ENCODE data around the gene EGFL7. TPM values are rescaled to one million over a fixed set of nuclear protein-coding genes. Genes with fewer than 3 reads are reported as not detected.

Gene EGFL7
- total RNA-seq, 2 donors from 2014 or later: 0.36 to 0.52 TPM

DNA sequence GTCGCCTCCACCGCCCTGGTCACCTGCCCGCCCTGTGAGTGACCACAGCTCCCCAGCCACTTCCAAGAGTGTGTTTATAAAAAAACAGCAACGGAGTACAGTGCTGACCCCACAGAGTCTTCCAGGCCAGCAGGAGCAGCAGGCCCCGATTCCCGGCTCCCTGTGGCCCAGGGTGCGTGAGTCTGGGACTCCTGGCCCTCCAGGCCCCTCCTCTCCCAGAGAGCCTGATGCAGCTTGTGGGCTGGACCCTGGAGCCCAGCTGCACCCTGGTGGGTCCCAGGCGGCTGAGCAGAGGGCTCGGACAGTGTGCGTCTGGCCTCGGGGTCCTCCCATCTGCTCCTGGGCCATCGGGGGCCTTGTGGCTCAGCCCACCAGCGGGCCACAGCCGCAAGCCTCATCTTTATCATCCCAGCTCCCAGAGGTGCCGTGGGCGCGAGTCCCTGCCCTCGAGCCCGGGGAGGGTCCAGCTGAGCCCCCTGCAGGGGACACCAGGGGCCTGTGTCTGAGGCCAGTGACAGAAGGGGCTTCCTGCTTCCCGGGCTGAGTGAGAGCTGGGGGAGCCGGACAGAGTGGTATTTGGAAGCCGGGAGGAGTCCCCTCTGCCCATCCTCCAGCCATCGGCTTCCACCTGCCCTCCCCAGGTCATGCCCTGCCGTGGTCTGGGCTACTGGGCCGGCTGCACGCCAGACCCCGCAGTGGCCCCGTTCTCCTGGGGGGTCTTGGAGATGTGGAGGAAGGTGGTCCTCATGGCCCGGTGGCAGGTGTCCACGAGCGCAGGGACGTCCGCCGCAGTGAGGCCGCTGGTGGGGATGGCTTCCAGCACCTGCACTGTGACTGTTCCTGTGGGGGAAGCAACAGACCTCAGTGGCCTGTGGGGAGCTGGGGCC lies 10.6 kb downstream of the EGFL7 start:
- H3K4me1 Mint-ChIP-seq (ENCODE audit: low read depth in 2 of 2): peaks cover 0 to 2% of the 10 kb centered on the region in 2 donors
- no peak overlapping the region for H3K27ac Mint-ChIP-seq
- no peaks in the 10 kb centered on the region for H3K36me3 Mint-ChIP-seq
- H3K4me3 Mint-ChIP-seq: no peak overlapping the region
- no peak for ATAC-seq
- H3K9me3 Mint-ChIP-seq: no peaks in the 10 kb centered on the region
- H3K27me3 Mint-ChIP-seq: no peaks in the 10 kb centered on the region
- DNase-seq (ENCODE audit: low spot score): no peak

GRCh38 chr9:136673975-136674785 lies 11.5 kb downstream of the EGFL7 start:
- ATAC-seq (no peak), DNase-seq (ENCODE audit: low spot score) (no peak)
- Mint-ChIP-seq H3K36me3 (no peaks in the 10 kb centered on the region), H3K27ac (no peak overlapping the region), H3K4me3 (no peak overlapping the region), H3K9me3 (no peaks in the 10 kb centered on the region), H3K4me1 (ENCODE audit: low read depth in 2 of 2) (peaks cover 0 to 2% of the 10 kb centered on the region in 2 donors), H3K27me3 (no peaks in the 10 kb centered on the region)

- no peak for ATAC-seq
- Mint-ChIP-seq H3K27me3 (no peaks in the 10 kb centered on the region), H3K27ac (no peak overlapping the region), H3K4me1 (ENCODE audit: low read depth in 2 of 2) (peaks cover 0 to 5% of the 10 kb centered on the region in 2 donors), H3K4me3 (no peak overlapping the region), H3K9me3 (no peaks in the 10 kb centered on the region), H3K36me3 (no peaks in the 10 kb centered on the region)
- no peak for DNase-seq (ENCODE audit: low spot score)
Observed at GRCh38 chr9:136674786-136675349, 12.2 kb downstream of the EGFL7 start.

DNA sequence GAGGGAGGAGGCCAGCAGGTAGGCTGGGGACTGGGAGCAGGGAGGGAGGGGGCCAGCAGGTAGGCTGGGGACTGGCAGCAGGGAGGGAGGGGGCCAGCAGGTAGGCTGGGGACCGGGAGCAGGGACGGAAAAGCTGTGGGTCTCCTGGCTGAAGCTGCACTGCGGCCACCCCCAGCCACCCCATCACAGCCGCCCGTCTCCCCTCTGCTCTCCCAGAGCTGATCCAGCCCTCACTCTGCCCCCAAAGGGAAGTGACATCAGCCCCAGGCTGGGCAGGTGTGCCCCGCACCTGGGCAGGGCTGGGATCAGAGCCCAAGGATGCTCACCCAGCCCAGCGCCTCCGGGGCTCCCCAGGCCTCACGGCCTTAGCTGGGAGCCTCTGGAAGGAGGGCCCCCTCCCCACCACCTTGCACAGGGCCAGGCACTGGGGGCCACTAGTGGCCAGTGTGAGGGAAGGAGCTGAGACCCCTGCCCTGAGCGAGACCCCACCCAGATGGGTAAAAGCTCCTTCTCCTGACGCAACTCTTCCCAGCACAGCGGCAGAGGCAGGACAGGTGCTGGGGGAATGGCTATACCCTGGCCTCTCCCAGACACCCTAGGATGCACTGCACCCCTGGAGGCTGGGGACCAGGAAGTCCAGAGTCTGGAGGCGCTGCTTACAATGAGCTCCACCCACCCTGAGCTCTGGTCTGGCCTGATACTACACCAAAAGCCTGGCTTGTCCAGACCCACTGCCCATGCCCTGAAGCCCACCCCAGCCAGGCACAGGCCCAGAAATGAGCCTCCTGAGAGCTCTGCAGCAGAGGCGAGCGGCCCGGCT lies 13.0 kb downstream of the EGFL7 start:
- Mint-ChIP-seq H3K27me3 (no peaks in the 10 kb centered on the region), H3K4me1 (ENCODE audit: low read depth in 2 of 2) (peaks cover 0 to 5% of the 10 kb centered on the region in 2 donors), H3K9me3 (no peaks in the 10 kb centered on the region), H3K36me3 (no peaks in the 10 kb centered on the region), H3K27ac (no peak overlapping the region), H3K4me3 (no peak overlapping the region)
- no peak for DNase-seq (ENCODE audit: low spot score)
- no peak for ATAC-seq

- Mint-ChIP-seq H3K9me3 (no peaks in the 10 kb centered on the region), H3K27me3 (no peaks in the 10 kb centered on the region), H3K4me3 (no peak overlapping the region), H3K4me1 (ENCODE audit: low read depth in 2 of 2) (peaks cover 0 to 5% of the 10 kb centered on the region in 2 donors), H3K27ac (no peak overlapping the region), H3K36me3 (no peaks in the 10 kb centered on the region)
- DNase-seq (ENCODE audit: low spot score) (no peak), ATAC-seq (no peak)
Observed at GRCh38 chr9:136676297-136676794, 13.6 kb downstream of the EGFL7 start.

GRCh38 chr9:136676920-136677686 lies 14.4 kb downstream of the EGFL7 start:
- H3K27ac Mint-ChIP-seq: no peak overlapping the region
- H3K27me3 Mint-ChIP-seq: no peaks in the 10 kb centered on the region
- no peaks in the 10 kb centered on the region for H3K36me3 Mint-ChIP-seq
- no peaks in the 10 kb centered on the region for H3K9me3 Mint-ChIP-seq
- DNase-seq (ENCODE audit: low spot score): no peak
- ATAC-seq: no peak
- no peak overlapping the region for H3K4me3 Mint-ChIP-seq
- H3K4me1 Mint-ChIP-seq (ENCODE audit: low read depth in 2 of 2): peaks cover 0 to 5% of the 10 kb centered on the region in 2 donors

DNA sequence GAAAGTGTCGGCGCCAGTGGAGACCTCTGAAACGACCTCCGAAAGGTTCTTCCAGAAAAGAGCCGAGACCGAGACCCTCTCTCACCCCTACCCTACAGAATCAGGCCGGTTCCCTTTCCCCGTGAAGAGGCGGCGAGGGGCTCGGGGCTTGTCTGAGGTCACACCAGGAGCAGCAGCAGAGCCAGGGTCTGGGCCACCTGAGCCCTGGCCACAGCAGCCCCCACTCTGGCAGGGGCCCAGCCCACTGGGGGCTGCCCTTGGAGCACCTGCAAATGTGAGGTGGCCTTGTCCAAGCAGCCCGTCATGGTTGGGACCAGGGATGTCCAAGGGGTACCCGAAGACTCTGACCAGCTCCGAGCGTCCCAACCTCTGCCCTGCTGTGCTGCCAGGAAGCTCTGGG lies 15.3 kb downstream of the EGFL7 start:
- no peak overlapping the region for H3K27ac Mint-ChIP-seq
- H3K27me3 Mint-ChIP-seq: no peaks in the 10 kb centered on the region
- no peaks in the 10 kb centered on the region for H3K36me3 Mint-ChIP-seq
- no peaks in the 10 kb centered on the region for H3K9me3 Mint-ChIP-seq
- ATAC-seq: no peak
- H3K4me3 Mint-ChIP-seq: no peak overlapping the region
- no peak for DNase-seq (ENCODE audit: low spot score)
- peaks cover 0 to 5% of the 10 kb centered on the region in 2 donors for H3K4me1 Mint-ChIP-seq (ENCODE audit: low read depth in 2 of 2)

DNA sequence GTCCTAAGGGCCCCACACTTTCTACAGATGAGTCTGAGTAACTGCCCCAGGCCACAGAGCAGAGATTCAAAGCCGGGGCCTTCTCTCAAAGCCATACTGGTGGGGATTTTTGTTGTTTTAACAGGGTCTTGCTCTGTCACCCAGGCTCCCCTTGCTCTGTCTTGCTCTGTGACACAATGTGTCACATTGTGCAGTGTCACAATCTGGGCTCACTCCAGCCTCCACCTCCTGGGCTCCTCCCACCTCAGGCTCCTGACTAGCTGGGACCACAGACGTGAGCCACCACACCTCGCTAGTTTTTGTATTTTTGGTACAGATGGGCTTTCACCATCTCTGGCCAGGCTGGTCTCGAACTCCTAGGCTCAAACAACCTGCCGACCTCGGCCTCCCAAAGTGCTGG lies 15.9 kb downstream of the EGFL7 start:
- Mint-ChIP-seq H3K27ac (no peak overlapping the region), H3K4me3 (no peak overlapping the region), H3K9me3 (no peaks in the 10 kb centered on the region), H3K36me3 (no peaks in the 10 kb centered on the region), H3K27me3 (no peaks in the 10 kb centered on the region), H3K4me1 (ENCODE audit: low read depth in 2 of 2) (peaks cover 0 to 5% of the 10 kb centered on the region in 2 donors)
- no peak for DNase-seq (ENCODE audit: low spot score)
- no peak for ATAC-seq

DNA sequence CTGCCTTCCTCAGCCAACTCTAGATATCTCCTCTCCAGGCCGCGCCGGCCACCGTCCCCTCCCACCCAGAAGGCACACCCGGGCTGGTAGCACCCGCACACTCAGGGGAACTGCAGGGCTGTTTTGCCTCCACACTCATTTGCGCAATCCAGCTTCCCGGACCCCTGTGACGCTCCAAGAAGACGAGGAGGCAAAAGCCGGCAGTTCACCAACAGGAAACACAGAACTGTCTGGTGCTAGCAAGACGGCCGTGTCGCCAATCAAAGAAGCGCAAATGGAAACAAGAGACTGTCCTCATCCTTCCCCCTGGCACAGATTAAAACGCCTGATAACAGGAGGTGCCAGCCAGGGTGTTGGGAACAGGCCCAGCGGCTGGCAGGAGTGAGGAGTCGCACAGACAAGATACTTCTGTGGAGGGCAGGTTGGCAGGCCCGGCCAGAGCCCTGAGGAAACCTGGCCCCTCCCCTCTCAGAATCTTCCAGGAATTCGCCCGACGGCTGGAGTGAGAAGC lies 16.8 kb downstream of the EGFL7 start:
- Mint-ChIP-seq H3K27ac (no peak overlapping the region), H3K36me3 (no peaks in the 10 kb centered on the region)
- no peak for DNase-seq (ENCODE audit: low spot score)

GRCh38 chr9:136681029-136681428 lies 18.3 kb downstream of the EGFL7 start:
- no peak overlapping the region for H3K4me3 Mint-ChIP-seq
- peaks cover 0 to 8% of the 10 kb centered on the region in 2 donors for H3K4me1 Mint-ChIP-seq (ENCODE audit: low read depth in 2 of 2)
- H3K27ac Mint-ChIP-seq: no peak overlapping the region
- no peaks in the 10 kb centered on the region for H3K9me3 Mint-ChIP-seq
- no peak for DNase-seq (ENCODE audit: low spot score)
- ATAC-seq: no peak
- H3K36me3 Mint-ChIP-seq: no peaks in the 10 kb centered on the region
- no peaks in the 10 kb centered on the region for H3K27me3 Mint-ChIP-seq

More for the DNA sequence above, 16.8 kb downstream of the EGFL7 start:
- no peak for ATAC-seq
- no peaks in the 10 kb centered on the region for H3K27me3 Mint-ChIP-seq
- no peaks in the 10 kb centered on the region for H3K9me3 Mint-ChIP-seq
- H3K4me3 Mint-ChIP-seq: no peak overlapping the region
- H3K4me1 Mint-ChIP-seq (ENCODE audit: low read depth in 2 of 2): peaks cover 0 to 5% of the 10 kb centered on the region in 2 donors

DNA sequence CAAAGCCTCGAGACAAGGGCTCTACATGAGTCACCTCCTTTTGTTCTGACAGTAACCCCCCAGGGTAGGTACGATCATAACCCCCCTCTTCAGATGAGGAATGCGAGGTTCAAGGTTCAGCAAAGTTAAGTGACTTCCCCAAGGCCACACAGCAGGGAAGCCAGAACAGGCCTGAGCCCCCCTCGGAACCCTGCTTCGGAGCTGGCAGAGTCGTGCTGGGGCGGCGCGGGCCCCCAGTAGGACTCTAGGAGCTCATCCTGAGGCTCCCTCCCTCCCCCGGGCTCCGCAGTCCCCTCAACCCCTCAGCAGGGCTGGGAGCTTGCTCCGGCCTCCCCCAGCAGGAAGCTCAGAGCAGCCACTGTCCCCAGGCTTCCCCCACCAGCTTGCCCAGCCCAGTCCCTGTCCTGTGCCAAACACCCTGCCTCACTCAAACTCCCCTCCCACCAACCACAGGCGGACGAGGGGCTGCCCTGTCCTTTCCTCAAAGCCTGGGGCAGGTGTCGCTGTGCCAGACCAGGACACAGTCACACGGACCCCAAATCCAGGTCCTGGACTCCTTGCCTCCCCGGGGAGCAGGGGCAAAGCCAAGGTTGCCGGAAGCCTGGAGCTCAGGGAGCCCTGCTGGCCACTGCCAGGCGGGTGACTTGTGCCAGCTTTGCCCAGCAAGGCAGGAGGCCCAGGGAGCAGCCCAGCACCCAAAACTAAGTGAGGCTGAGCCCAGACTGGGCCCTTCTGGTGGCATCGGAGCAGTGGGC lies 19.4 kb downstream of the EGFL7 start:
- H3K36me3 Mint-ChIP-seq: no peaks in the 10 kb centered on the region
- no peak overlapping the region for H3K27ac Mint-ChIP-seq
- DNase-seq (ENCODE audit: low spot score): no peak
- ATAC-seq: no peak
- peaks cover 0 to 8% of the 10 kb centered on the region in 2 donors for H3K4me1 Mint-ChIP-seq (ENCODE audit: low read depth in 2 of 2)
- H3K9me3 Mint-ChIP-seq: no peaks in the 10 kb centered on the region
- no peak overlapping the region for H3K4me3 Mint-ChIP-seq
- no peaks in the 10 kb centered on the region for H3K27me3 Mint-ChIP-seq

GRCh38 chr9:136682710-136683109 lies 20.0 kb downstream of the EGFL7 start:
- no peak overlapping the region for H3K27ac Mint-ChIP-seq
- H3K4me1 Mint-ChIP-seq (ENCODE audit: low read depth in 2 of 2): peaks cover 0 to 8% of the 10 kb centered on the region in 2 donors
- H3K4me3 Mint-ChIP-seq: no peak overlapping the region
- ATAC-seq (no peak), DNase-seq (ENCODE audit: low spot score) (no peak)
- no peaks in the 10 kb centered on the region for H3K9me3 Mint-ChIP-seq
- no peaks in the 10 kb centered on the region for H3K36me3 Mint-ChIP-seq
- no peaks in the 10 kb centered on the region for H3K27me3 Mint-ChIP-seq
